ENCODE measurements around the gene ADAP1.

GRCh38 chr7:974172-974571 lies 19.7 kb upstream of the ADAP1 start:
- no peak for TF ChIP-seq POLR2AphosphoS5 (IDR thresholded peaks at IDR 0.05)
- TF ChIP-seq POLR2A (IDR thresholded peaks at IDR 0.05), result no peak
- TF ChIP-seq CTCF (IDR thresholded peaks at IDR 0.05), result no peak
